ENCODE data around the gene QARS1.

DNA sequence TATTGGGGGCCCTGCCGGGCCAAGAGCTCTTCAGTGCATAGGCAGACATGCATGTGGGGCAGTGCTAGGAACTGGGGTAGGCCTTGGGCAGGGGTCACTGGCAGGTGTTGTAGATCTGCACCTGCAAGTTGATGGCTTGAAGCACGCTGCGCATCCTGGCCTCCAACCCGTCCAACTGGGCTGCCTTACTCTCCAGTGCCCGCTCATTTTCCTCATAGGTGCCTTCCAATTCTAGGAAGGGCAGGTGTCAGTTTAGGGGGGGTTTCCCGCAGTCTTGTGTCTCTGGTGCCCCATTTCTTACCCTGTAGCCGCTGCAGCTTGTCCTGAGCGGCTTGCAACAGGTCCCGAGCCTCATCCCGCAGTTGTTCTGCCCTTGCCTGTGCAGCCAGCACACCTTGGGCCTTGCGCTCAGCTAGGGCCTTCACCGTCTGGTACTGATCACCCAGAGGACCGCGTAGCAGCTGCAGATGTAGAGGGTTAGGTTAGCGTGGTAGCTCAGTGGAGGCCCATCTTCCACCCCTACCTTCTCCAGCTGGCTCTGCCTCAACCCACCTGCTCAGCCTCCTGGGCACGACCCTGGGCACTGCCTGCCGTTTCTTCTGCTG, 16.7 kb upstream of the QARS1 start:
- TF ChIP-seq, protein P1, sequence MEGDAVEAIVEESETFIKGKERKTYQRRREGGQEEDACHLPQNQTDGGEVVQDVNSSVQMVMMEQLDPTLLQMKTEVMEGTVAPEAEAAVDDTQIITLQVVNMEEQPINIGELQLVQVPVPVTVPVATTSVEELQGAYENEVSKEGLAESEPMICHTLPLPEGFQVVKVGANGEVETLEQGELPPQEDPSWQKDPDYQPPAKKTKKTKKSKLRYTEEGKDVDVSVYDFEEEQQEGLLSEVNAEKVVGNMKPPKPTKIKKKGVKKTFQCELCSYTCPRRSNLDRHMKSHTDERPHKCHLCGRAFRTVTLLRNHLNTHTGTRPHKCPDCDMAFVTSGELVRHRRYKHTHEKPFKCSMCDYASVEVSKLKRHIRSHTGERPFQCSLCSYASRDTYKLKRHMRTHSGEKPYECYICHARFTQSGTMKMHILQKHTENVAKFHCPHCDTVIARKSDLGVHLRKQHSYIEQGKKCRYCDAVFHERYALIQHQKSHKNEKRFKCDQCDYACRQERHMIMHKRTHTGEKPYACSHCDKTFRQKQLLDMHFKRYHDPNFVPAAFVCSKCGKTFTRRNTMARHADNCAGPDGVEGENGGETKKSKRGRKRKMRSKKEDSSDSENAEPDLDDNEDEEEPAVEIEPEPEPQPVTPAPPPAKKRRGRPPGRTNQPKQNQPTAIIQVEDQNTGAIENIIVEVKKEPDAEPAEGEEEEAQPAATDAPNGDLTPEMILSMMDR (conservative IDR thresholded peaks at IDR 0.05; ENCODE audit: low read depth, low read length), result no peak
- no peak for TF ChIP-seq EZH2 (IDR thresholded peaks at IDR 0.05; ENCODE audit: borderline replicate concordance, low read depth, low read length, poor library complexity, severe bottlenecking)

All from A673 (cell line).